Thyroid gland (tissue), 4 donors: ENCODE data around the gene ARPP19.

Source experiments
- POLR2A ChIP-seq, 2 donors: fragments of 450-650 bp; IDR thresholded peaks; one replicate each; pipeline ENCODE4 v1.6.1; 2017; ENCODE audit warnings: antibody characterized with exemption in 2 of 2, mild to moderate bottlenecking in 2 of 2, moderate library complexity in 1 of 2
- TF ChIP-seq, protein P1 (sequence below), 6 experiments: fragments of 200-600 bp in 3 of 6; fragments of 450-650 bp in 3 of 6; sonication (generic) in 3 of 6; IDR thresholded peaks; one replicate each; pipeline ENCODE4 v1.5.1; 2016 to 2019; ENCODE audit warnings: antibody characterized with exemption in 6 of 6, mild to moderate bottlenecking in 2 of 6, inconsistent platforms in 1 of 6, moderate library complexity in 1 of 6

DNA sequence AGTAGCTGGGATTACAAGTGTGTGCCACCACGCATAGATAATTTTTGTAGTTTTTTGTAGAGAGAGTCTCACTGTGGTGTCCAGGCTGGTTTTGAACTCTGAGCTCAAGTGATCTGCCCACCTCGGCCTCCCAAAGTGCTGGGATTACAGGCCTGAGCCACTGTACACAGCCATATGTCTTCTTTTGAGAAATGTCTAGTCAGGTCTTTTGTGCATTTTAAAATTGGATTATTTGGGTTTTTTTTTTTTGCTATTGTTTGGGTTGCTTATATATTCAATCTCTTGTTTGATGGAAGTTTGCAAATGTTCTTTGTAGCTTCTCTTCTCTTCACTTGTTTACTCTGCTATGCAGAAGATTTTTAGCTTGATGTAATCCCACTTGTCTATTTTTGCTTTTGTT lies 6.2 kb upstream of the ARPP19 start:
- no peak for TF ChIP-seq POLR2A (IDR thresholded peaks at IDR 0.05)
- TF ChIP-seq, protein P1, sequence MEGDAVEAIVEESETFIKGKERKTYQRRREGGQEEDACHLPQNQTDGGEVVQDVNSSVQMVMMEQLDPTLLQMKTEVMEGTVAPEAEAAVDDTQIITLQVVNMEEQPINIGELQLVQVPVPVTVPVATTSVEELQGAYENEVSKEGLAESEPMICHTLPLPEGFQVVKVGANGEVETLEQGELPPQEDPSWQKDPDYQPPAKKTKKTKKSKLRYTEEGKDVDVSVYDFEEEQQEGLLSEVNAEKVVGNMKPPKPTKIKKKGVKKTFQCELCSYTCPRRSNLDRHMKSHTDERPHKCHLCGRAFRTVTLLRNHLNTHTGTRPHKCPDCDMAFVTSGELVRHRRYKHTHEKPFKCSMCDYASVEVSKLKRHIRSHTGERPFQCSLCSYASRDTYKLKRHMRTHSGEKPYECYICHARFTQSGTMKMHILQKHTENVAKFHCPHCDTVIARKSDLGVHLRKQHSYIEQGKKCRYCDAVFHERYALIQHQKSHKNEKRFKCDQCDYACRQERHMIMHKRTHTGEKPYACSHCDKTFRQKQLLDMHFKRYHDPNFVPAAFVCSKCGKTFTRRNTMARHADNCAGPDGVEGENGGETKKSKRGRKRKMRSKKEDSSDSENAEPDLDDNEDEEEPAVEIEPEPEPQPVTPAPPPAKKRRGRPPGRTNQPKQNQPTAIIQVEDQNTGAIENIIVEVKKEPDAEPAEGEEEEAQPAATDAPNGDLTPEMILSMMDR (IDR thresholded peaks at IDR 0.05) = no peak
